Smooth muscle cell of the brain vasculature (primary cell): ENCODE results near the gene B3GALNT1.
A peak's percentile ranks its signal among the peaks of the same experiment; 100 is the strongest.
"Not testable (repeated sequence)": the region's sequence is repeated elsewhere in the genome, so short reads cannot be mapped to it uniquely, and the experiment has no call there.

ENCODE experiments used
- DNase-seq: peaks from one replicate; pipeline ENCODE4 v3.0.0-alpha.2; 2012; ENCODE audit warnings: low read depth, low spot score

The B3GALNT1 gene

DNA sequence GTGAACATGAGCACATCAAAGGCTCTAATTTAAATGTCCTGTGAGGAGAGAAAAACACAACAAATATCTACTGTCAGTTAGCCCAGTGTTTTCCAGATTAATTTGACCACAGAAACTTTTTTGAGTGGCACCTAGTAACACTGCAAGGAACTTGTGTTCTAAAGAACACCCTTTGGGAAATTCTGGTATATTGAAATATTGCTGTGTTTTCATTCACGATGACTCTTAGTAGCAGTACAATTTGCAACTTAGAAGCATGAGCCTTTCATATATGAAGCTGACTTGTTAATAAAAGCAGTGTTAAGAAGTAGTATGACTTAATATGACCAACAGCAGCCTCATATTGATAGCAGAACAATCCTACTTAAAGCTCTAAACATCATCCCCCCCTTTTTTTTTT lies 32.0 kb downstream of the B3GALNT1 start:
- DNase-seq: no peak

DNA sequence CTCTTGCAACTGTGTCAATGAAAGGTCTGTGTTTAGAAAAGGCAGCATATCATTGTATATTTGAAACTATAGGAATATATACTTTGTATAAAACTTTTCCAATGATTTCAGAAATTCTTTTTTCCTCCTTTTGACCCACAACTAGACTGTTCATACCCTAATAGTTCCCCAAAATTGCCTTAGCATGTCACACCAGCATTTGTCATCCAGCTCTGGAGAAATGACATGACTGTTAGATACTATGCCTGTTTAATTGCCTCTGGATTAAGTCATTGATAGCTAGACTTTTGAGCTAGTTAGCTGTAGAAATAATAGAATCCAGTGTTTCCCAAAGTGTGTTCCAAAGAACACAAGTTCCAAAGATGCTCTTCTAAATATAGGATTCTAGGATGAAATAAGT lies 32.4 kb downstream of the B3GALNT1 start:
- no peak for DNase-seq

DNA sequence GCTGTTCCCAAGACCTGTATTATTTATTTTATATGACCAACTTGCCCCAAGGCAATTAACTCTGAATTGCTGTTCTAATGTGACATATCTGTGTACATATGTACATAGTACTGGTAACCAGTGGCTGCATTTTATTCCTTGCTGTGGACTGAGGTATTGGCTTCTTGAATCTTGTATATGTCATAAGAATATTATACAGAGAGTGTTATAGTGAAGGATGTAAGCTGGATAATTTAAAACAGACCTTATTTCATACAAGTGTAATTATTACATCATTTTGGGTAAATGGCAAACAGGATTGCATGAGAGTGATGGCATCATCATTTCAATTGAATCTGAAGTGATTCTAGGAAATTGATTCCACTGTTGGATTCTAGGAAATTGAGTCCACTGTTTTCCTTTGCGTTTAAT lies 32.9 kb downstream of the B3GALNT1 start:
- DNase-seq: no peak

DNA sequence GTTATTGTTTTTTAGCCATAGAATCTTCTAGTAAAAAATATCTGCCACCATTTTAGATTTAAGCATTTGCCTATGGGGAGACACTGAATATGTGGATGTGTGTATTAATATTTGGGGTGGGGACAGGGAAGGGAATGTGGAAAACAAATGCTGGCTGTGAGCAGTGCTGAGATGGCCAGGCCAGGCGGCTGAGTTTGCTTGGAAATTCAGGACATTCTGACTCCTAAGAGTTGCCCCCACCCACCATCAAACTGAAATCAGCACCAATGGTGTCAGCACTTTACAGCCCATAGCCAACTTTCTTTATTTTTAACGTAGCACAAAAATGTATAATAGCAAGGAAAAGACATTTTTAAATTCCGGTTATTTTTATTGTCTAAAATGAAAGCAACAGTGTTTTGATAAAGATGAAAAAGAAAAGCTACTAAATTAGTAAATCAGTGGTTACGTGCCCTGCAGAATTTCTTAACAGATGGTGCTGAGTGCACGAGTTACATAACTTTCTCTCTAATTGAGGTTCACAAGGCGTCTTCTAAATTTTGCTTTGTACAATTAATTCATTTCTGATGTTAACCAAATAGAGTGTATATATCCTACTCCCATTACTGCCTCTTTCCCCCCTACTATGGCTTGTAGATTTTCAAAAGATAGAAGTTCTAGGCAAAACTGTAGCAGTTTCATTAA lies 34.0 kb downstream of the B3GALNT1 start:
- DNase-seq: no peak

DNA sequence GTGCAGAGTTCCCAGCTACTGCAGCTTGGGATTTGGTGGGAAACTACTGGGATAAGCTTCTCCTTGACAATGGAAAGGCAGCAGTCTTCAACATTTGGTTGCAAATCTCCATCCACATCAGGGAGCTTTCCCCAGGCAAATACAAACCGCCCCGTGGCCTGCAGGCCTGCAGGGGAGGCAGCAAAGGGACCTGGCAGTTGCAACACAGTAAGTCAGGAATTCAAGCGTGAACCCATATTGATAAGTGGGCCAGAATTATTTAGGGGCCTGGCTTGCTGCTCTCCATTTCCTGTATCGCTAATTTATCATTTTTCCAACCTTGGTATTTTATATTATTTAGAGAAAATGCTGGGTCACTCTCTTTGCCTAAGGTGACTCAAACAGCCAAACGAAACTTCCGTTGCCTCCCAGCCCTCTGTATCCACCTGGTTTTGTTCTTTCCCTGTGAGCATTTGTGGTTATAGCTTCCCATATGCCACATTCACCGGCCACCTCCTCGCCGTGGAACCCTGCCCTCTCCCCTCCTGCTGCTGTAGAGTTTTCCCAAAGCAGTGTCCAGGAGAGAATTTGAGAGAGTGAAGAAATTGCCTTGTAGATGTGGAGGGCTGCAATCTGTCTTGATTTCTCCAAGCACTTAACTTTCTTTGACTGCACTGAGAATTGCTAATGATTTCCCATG lies 34.8 kb downstream of the B3GALNT1 start:
- no peak for DNase-seq

DNA sequence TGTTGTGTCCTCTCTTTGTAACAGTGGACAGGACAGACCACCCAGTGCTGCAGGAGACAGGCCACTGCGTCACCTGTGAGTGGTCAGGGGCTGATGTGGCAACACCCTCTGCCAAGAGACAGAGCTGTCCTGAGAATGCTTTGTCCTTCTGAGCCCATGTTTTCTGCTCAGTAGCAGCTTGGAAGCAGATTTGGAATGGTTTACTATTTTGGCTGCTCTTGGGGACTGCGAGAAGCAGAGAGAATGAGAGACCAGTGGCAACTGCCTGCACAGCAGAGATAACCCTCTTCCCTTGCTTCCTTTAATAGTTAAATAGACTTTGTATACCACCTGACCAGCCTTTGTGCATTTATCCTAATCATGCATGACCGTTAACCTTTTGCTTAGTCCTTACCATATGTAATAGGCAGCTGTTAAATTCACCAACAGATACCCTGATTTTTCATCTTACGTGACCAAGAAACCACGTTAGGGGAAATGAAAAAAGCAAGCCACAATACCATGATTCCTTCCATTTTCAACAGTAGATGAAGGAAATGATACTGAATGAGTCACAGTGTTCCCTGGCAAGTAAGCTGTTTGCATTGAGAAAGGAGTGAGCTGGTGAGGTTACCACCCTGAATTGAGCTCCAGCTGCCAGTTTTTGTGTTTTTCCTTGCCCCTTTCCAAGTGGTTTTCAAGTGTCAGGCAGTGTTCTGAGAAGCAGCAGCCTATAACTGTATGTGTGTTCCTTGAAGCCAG lies 35.5 kb downstream of the B3GALNT1 start:
- peak; percentile 24 for DNase-seq

DNA sequence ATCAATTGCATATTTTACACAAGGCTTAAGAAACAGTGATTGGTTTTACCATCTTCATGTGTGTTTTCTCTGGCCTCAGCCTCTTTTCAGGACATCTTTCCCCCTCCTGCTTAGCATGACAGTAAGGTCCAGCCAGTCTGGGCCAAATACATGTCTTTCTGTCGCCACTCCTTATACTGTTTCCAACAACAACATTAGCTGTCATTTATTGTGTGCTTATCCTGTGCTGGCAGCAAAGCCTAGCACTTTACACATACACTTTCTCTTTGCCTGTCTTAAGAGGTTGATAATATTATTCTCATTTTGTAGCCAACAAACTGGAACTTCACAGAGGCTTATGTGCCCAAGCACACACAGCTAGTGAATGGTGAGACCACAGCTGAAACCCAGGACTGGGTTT lies 37.8 kb downstream of the B3GALNT1 start:
- DNase-seq: no peak

DNA sequence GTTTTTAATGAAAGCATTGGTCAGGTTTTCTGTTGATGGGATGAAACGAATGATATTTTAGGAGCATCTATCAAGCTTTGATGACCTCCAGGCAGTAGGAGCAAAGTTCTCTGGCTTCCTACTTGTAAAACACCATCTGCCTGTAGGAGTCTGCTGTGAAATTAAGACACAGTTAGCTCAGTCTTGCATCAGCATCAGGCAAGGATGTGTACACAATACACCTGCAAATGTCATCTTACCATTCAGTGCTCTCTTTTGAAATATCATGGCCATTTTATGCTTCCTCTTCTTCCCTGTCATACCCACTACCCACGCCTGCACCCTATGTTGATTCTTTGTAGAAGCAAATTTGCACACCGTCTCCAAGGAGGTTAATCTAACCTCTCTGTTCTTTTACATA lies 38.2 kb downstream of the B3GALNT1 start:
- no peak for DNase-seq

DNA sequence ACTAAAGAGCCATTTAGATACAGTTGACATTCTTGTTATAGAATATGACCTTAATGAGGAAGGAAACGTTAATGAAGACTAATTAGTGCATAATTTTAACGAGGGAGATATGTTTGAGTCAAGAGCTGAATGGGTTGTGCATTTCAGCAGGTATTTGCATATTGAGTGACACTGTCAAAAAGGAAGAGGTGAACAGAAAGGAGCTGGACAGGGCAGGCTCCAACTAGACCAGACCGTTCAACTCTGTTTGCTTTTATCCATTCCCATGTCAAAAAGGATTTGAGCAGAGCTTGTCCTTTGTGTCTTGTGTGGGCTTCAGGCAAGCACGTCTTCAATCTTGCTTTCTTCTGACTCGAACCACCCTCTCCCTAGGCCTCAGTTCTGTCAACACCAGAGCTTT lies 40.7 kb downstream of the B3GALNT1 start:
- DNase-seq: no peak

DNA sequence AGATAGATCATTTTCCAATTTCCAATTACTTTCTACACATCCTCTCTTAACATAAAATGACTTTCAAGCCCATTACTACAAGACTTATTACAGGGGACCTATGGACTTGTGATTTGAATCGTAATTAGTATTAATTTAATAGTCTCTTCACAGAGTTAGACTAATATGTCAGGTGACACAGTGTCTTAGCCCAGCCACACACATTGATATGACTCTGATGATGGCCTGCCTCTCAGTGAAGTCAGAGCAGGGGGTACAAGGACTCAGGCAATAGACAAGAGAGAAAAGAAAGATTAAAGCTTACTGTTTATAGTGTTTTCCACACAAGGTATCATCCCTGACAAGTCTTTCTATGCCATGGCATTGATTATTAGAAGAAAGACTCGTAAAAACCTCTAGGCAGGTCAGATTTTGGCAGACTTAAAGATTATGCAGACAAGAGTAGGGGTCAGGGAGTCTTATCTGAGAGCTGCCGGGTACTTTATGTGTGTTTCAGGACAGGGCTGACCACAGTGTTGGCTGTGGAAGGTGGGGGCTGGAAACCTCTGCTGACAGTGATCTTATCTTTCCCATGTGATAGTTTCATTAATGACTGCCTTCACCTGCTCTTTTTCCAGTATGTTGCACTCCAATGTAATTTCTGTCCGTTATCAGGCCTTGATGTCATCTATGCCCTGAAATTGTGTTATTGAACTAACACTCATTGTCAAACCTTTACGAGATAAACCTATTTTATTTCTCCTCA lies 50.1 kb downstream of the B3GALNT1 start:
- no peak for DNase-seq

DNA sequence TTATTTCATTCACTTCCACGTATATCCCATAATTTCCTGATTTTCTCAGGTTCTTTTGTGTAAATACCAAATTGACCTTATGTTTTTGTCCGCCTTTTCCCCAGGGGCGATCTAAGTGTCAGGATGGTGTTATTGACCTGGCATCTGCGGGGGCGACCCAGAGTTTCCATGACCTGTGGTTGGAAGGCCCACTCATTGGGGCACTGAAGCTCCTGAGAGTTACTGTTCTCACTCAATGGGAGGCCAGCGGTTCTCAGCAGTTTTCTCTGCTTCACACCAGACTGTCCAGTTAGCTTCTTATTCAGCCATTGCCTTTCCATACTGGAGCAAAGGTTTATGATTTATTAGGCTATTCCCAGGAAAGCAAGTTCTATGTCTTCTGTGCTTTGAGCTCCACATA lies 53.3 kb downstream of the B3GALNT1 start:
- no peak for DNase-seq

DNA sequence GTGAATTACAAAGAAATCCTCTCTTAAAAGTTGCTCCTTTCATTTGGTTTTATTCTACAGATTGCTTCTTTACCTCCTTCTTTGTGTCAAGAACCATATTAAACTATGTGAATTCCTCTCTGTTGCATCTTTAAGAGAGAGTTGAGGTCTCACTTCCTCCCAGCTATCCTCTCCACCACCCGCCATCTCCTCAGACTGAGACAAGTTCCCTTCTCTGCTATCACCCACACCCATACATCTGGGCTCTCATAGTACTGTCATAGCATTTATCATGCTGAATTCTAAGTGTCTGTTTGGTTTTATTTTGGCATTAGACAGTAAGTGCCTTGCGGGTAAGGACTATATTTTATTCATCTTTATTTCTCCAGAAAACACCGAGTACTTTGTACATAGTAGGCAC lies 54.2 kb downstream of the B3GALNT1 start:
- DNase-seq: no peak

DNA sequence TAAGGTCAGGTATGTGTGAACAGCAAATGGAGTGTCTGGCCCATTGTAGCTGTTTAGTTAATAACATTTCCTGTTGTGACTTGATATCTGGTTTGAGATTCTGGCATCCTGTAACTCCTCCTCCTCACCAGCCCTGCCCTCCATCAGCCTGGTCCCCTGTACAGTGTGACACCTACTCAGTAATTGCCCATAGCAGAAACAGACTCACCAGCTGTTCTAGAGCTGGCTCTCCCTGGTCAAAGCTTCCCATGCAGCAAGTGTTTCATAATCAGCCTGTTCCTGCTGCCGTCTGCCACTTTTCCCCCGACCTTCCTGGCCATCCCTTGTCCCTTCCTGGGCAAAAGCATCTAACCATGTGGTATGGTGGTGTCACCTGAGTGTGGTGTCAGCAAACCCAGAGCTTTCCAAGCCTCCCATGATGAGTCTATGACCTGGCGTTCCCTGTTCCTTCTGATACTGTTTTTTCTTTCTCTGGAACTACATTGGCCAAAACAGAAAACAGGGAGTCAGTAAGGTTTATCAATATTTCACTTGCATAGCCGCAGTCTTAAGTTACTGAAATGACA lies 55.4 kb downstream of the B3GALNT1 start:
- DNase-seq: no peak

DNA sequence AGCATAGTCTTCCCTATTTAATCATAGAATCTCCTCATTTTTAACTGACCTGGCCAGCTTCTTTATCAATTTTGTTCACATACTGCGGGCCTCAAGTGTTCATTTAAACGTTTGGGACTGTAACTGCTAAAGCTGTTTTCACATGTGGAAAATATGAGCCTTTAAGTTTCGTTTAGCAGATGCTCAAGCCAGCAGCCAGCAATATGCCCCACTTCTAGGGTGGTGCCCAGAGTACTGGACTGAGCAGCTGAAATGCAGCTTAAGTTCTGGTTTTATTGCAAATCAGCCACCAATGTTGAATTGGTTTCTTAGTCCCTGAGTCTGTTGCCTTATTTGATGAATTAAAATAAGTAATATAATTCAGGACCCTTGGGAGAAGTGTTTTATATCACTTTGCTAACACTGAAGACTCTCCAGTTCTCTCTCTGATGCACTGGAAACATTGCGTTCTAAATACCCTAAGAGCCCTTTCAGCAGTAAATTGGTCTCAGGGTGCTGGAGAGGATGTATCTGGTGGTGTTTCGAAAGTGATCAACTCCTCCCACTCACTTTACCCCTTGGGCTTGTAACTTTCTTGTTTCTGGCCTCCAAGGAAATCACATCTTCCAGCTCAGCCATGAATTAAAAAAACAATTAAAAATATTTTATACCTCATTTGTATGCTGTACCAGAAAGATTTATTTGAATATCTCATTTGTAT lies 61.7 kb downstream of the B3GALNT1 start:
- no peak for DNase-seq

DNA sequence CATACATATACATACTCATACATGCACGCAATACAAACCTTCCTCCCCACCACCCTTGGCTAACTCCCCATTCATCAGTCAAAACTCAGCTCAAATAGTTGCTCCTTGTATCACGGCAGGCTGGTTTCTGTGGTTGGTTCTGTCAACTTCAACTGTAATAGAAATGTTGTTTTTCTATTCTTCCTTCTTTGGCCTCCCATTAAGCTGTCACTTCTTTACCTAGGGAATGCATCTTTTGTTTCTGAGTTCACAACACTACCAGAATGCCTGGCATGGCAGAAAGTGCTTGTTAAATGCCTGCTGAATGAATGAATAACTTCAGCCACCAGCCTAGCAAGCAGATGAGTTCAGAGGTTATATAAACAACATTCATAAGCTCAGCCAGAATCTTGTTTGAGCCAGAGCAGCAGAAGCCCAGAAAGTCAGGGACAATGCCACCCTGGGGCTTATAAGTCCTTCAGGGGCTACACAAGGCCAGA lies 63.1 kb downstream of the B3GALNT1 start:
- DNase-seq: peak; percentile 9

DNA sequence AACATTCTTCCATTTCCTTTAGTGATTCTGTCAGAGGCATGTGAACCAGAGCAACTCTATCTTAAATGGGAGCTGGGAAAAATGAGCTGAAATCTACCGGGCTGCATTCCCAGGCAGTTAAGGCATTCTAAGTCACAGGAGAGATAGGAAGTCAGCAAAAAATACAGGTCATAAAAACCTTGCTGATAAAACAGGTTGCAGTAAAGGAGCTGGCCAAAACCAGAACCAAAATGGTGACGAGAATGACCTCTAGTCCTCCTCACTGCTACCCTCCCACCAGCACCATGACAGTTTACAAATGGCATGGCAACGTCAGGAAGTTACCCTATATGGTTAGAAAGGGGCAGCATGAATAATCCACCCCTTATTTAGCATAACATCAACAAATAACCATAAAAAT lies 66.4 kb downstream of the B3GALNT1 start:
- no peak for DNase-seq

DNA sequence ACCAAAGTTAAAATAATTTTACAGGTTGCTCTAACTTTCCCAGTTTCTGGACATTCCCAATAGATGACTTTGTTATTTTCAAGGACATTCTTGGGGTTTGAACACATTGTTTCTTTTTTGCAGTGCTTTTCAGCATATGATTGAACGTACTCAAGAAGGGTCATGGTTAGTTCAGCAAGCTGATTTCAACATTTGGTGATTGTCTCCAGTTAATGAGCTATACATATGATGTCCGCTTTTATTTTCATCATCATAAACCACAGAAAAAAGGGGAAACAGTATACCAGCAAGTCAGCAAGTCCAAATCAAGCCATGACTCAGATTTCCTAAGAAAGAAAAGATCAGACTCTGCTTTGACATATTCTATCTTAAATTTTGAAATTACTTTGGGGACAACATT lies 69.4 kb downstream of the B3GALNT1 start:
- no peak for DNase-seq

DNA sequence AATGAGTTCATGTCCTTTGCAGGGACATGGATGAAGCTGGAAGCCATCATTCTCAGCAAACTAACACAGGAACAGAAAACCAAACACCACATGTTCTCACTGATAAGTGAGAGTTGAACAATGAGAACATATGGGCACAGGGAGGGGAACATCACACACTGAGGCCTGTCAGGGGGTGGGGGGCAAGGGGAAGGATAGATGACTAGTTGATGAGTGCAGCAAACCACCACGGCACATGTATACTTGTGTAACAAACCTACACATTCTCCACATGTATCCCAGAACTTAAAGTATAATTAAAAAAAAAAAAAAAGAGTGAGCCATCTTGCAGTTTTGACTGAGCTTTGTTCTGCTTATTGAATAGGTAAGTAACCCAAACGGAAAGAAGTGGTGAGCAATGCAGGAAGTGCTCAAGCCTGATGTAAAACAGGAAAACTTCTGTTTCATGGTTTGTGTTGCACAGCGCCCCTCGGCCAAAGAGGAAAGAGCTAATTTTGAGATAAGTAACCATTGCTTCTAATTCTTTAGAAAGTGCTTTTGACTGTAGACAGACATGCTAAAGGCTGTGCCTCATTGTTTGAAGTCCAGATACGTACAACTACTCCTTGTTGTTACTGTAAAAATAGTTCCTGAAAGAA lies 70.1 kb downstream of the B3GALNT1 start:
- DNase-seq: not testable (repeated sequence)
